SK-N-SH (cell line): Measurements from ENCODE around the gene CCDC91. TPM values are rescaled to one million over a fixed set of nuclear protein-coding genes. Genes with fewer than 3 reads are reported as not detected.

Experiments
- CTCF ChIA-PET: fragments of 300-600, 350-600 bp; formaldehyde crosslinking; extraction: SDS; loops from one replicate; lab custom pipeline; 2021; lab: Yijun Ruan, JAX
- POLR2A ChIA-PET: fragments of 350-600 bp; sonication (Branson Sonifier 250); formaldehyde crosslinking; extraction: SDS; loops from one replicate; lab custom pipeline; 2020; ENCODE audit warnings: antibody characterized with exemption, inconsistent platforms; lab: Yijun Ruan, JAX
- DNase-seq: peaks from one replicate; pipeline ENCODE4 v3.0.0; 2012
- H2AFZ ChIP-seq: fragments of 200-600 bp; sonication (generic); 2 replicates; pipeline ENCODE4 v1.8.1; 2016; ENCODE audit warnings: antibody characterized with exemption, mild to moderate bottlenecking, low read depth
- H3F3A ChIP-seq: fragments of 200-600 bp; sonication (generic); replicated peaks from 2 replicates; pipeline ENCODE3; 2016; ENCODE audit warnings: antibody characterized with exemption, mild to moderate bottlenecking; ENCODE audit not compliant: insufficient read depth
- H3K27ac ChIP-seq, 2 experiments: fragments of 200-500 bp in 1 of 2; fragments of 200-600 bp in 1 of 2; sonication (Bioruptor generic) in 1 of 2; sonication (generic), shearing (Covaris generic) in 1 of 2; 2 replicates each; pipeline versions ENCODE4 v1.5.1 to v1.6.1; 2014 to 2016; ENCODE audit warnings: low read depth in 2 of 2, inconsistent platforms in 1 of 2, low read length in 1 of 2, mild to moderate bottlenecking in 1 of 2, mixed read lengths in 1 of 2
- H3K27me3 ChIP-seq: fragments of 200-600 bp; sonication (generic), shearing (Covaris generic); 2 replicates; pipeline ENCODE4 v1.6.1; 2016; ENCODE audit warnings: mixed run types; ENCODE audit not compliant: insufficient read depth
- H3K36me3 ChIP-seq, 2 experiments: fragments of 200-500 bp in 1 of 2; fragments of 200-600 bp in 1 of 2; sonication (Bioruptor generic) in 1 of 2; sonication (generic) in 1 of 2; replicated peaks in 1 of 2; 2 replicates each; pipeline versions ENCODE3 to v1.5.1; 2014 to 2016; ENCODE audit warnings: low read length in 1 of 2, mild to moderate bottlenecking in 1 of 2; ENCODE audit not compliant: insufficient read depth in 2 of 2, control insufficient read depth in 1 of 2
- H3K4me1 ChIP-seq, 2 experiments: fragments of 200-500 bp in 1 of 2; fragments of 200-600 bp in 1 of 2; sonication (Bioruptor generic) in 1 of 2; sonication (generic), shearing (Covaris generic) in 1 of 2; 2 replicates each; pipeline versions ENCODE4 v1.5.1 to v1.6.1; 2014 to 2016; ENCODE audit warnings: low read depth in 1 of 2, low read length in 1 of 2, mixed run types in 1 of 2; ENCODE audit not compliant: insufficient read depth in 2 of 2, control insufficient read depth in 1 of 2
- H3K4me2 ChIP-seq: fragments of 200-600 bp; sonication (generic), shearing (Covaris generic); 2 replicates; pipeline ENCODE4 v1.6.1; 2017; ENCODE audit warnings: mixed run types
- H3K4me3 ChIP-seq, 2 experiments: fragments of 200-500 bp in 1 of 2; fragments of 200-600 bp in 1 of 2; sonication (Bioruptor generic) in 1 of 2; sonication (generic), shearing (Covaris generic) in 1 of 2; 2 replicates each; pipeline versions ENCODE4 v1.5.1 to v1.8.1; 2014 to 2016; ENCODE audit warnings: low read depth in 2 of 2, inconsistent platforms in 1 of 2, low read length in 1 of 2, mild to moderate bottlenecking in 1 of 2, mixed read lengths in 1 of 2, moderate library complexity in 1 of 2
- H3K79me2 ChIP-seq: fragments of 200-600 bp; sonication (generic); 2 replicates; pipeline ENCODE4 v1.8.1; 2017; ENCODE audit warnings: mild to moderate bottlenecking; ENCODE audit not compliant: insufficient read depth
- H3K9ac ChIP-seq: fragments of 200-600 bp; sonication (generic); 2 replicates; pipeline ENCODE4 v1.6.1; 2017; ENCODE audit warnings: mixed run types
- H3K9me2 ChIP-seq: fragments of 200-600 bp; sonication (generic); 2 replicates; pipeline ENCODE4 v1.6.1; 2017; ENCODE audit warnings: mixed run types
- H3K9me3 ChIP-seq: fragments of 200-600 bp; sonication (generic); 2 replicates; pipeline ENCODE4 v1.6.1; 2017; ENCODE audit warnings: mixed run types, mild to moderate bottlenecking, moderate library complexity
- H4K20me1 ChIP-seq: fragments of 200-600 bp; sonication (generic); 2 replicates; pipeline ENCODE4 v1.6.1; 2017; ENCODE audit warnings: mild to moderate bottlenecking, mixed run types; ENCODE audit not compliant: insufficient read depth
- ELF1 ChIP-seq: IDR thresholded peaks from 2 replicates; pipeline ENCODE4 v1.4.0; 2012
- EP300 ChIP-seq, 2 experiments: IDR thresholded peaks; 2 replicates each; pipeline versions ENCODE4 v1.4.0 to v1.6.1; 2012; ENCODE audit warnings: borderline replicate concordance in 1 of 2, low read depth in 1 of 2, low read length in 1 of 2
- FOSL2 ChIP-seq: IDR thresholded peaks from 2 replicates; pipeline ENCODE4 v1.4.0; 2012; ENCODE audit warnings: low read depth, mild to moderate bottlenecking, moderate library complexity, borderline replicate concordance
- JUND ChIP-seq: IDR thresholded peaks from 2 replicates; pipeline ENCODE4 v1.4.0; 2012
- NFIC ChIP-seq: IDR thresholded peaks from 2 replicates; pipeline ENCODE4 v1.4.0; 2012; ENCODE audit warnings: borderline replicate concordance
- NRF1 ChIP-seq: IDR thresholded peaks from 2 replicates; pipeline ENCODE4 v1.6.1; 2012; ENCODE audit warnings: low read depth, mild to moderate bottlenecking, low read length
- RAD21 ChIP-seq: IDR thresholded peaks from 2 replicates; pipeline ENCODE4 v1.6.1; 2012; ENCODE audit warnings: mild to moderate bottlenecking, low read length
- RCOR1 ChIP-seq: fragments of 150-350 bp; IDR thresholded peaks from 2 replicates; pipeline ENCODE4 v1.6.1; 2017; ENCODE audit warnings: antibody characterized with exemption, low read length
- TAF1 ChIP-seq: IDR thresholded peaks from 2 replicates; pipeline ENCODE4 v1.6.1; 2012; ENCODE audit warnings: low read depth, mild to moderate bottlenecking, low read length, moderate library complexity, borderline replicate concordance
- WGBS: methylation state at CpG from one replicate; pipeline ENCODE4 v1.1.6; 2017; ENCODE audit warnings: low lambda C conversion rate; 5-methylcytosine and 5-hydroxymethylcytosine counted together
- polyA plus RNA-seq, 3 experiments: library from polyadenylated mRNA; depleted of rRNA; stranded (reverse); fragments of >200 nt; gene quantifications; 2 replicates each; pipeline ENCODE4 v1.2.3, GENCODE V29; 2012
- TF ChIP-seq, protein P1 (sequence below): fragments of 150-350 bp; IDR thresholded peaks from 2 replicates; pipeline ENCODE4 v1.6.1; 2017; ENCODE audit warnings: antibody characterized with exemption, low read length, low read depth, borderline replicate concordance
- TF ChIP-seq, protein P2 (sequence below): IDR thresholded peaks from 2 replicates; pipeline ENCODE4; 2012

CCDC91 gene
- polyA plus RNA-seq, 1 of the 3 experiments (the other 2 are of a cell fraction) = 13.0 TPM

DNA sequence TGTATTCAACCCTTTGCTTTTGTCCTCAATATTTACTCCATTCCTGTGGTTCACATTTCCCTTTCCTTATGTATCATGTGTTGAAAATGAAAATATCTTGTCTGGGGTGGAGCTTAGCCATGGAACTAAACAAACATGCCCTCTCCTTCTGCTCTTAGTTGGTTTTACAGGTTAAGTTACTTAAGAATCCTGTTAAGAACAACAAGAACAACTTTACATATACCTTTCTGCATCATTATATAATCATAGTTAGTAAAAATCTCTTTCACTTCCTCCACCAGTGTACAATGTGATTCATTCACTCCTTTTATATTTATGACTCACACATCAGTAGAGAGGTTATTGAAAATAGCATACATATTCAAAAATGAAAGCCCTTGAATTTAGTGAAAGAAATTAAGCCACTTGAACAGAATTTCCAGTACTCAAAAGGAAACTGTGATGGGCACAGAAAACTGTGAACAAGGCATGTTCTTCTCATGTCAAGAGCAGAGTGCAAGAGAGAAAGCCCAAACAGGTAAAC is 307.7 kb downstream of the CCDC91 start:
- Histone ChIP-seq H3K4me2 (peak overlapping the region; percentile 52; the same call in 1 of the 2 replicates), H3K79me2 (no peaks in the 10 kb centered on the region), H3K4me3 (no peak overlapping the region), H2AFZ (no peak overlapping the region), H3K27ac (peak overlapping the region in 1 of 2 experiments; percentile 58; a peak in 2 of 4 replicates), H3K9me3 (no peaks in the 10 kb centered on the region), H3K9me2 (no peaks in the 10 kb centered on the region), H3F3A (peaks cover 13% of the 10 kb centered on the region), H4K20me1 (no peaks in the 10 kb centered on the region), H3K27me3 (no peaks in the 10 kb centered on the region), H3K4me1 (no peaks in the 10 kb centered on the region; a peak in 1 of 4 replicates), H3K9ac (no peak overlapping the region), H3K36me3 (peaks cover 6% of the 10 kb centered on the region in 2 experiments)
- POLR2A ChIA-PET = no interaction called here
- CTCF ChIA-PET = no interaction called here
- TF ChIP-seq FOSL2 (peak; percentile 75; the same call in 1 of the 2 replicates), RCOR1 (no peak), JUND (peak; percentile 29; the same call in 1 of the 2 replicates)
- no peak for DNase-seq

DNA sequence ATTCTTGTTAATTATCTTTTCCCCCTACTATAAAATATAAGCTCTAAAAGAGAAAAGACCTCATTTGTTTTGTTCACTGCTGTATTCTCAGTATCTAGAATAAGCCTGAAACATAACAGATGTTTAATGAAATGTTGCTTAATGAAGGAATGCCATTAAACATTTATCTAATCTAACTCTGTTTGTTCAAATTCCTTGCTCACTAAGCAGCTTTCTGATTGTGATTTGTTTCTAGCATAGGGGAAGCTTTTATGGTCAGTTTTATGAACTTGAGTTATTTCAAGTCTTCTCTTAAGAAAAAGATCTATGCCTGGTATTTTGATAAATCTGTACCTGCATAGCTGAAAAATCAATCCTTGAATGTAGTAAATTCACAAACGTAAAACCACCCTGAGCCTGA is 308.6 kb downstream of the CCDC91 start:
- H3K4me2 ChIP-seq = no peak overlapping the region
- peaks cover 2 to 6% of the 10 kb centered on the region in 2 experiments for H3K36me3 ChIP-seq
- no peaks in the 10 kb centered on the region; a peak in 1 of 4 replicates for H3K4me1 ChIP-seq
- no peaks in the 10 kb centered on the region for H3K27me3 ChIP-seq
- CTCF ChIA-PET = no interaction called here
- 88% methylated on average over 1 of the region's 1 CpG for WGBS
- no peaks in the 10 kb centered on the region for H3K9me2 ChIP-seq
- H4K20me1 ChIP-seq = no peaks in the 10 kb centered on the region
- no peak overlapping the region for H3K4me3 ChIP-seq
- H3K9ac ChIP-seq = no peak overlapping the region
- no peak overlapping the region for H2AFZ ChIP-seq
- no peak for DNase-seq
- no peak for TF ChIP-seq ELF1
- no peak for TF ChIP-seq JUND
- no peak for TF ChIP-seq RAD21
- TF ChIP-seq, protein P1, sequence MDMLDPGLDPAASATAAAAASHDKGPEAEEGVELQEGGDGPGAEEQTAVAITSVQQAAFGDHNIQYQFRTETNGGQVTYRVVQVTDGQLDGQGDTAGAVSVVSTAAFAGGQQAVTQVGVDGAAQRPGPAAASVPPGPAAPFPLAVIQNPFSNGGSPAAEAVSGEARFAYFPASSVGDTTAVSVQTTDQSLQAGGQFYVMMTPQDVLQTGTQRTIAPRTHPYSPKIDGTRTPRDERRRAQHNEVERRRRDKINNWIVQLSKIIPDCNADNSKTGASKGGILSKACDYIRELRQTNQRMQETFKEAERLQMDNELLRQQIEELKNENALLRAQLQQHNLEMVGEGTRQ = no peak
- TF ChIP-seq NFIC = no peak
- TF ChIP-seq TAF1 = no peak
- TF ChIP-seq EP300 (IDR thresholded peaks at IDR 0.05; ENCODE audit: borderline replicate concordance in 1 of 2, low read depth in 1 of 2, low read length in 1 of 2) = no peak
- no peak for TF ChIP-seq NRF1
- TF ChIP-seq, protein P2, sequence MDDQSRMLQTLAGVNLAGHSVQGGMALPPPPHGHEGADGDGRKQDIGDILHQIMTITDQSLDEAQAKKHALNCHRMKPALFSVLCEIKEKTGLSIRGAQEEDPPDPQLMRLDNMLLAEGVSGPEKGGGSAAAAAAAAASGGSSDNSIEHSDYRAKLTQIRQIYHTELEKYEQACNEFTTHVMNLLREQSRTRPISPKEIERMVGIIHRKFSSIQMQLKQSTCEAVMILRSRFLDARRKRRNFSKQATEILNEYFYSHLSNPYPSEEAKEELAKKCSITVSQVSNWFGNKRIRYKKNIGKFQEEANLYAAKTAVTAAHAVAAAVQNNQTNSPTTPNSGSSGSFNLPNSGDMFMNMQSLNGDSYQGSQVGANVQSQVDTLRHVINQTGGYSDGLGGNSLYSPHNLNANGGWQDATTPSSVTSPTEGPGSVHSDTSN = no peak
- TF ChIP-seq, all 33 proteins: peak for 0
- no peak overlapping the region for H3K27ac ChIP-seq
- no peaks in the 10 kb centered on the region for H3K9me3 ChIP-seq
- H3K79me2 ChIP-seq = no peaks in the 10 kb centered on the region
- peaks cover 13% of the 10 kb centered on the region for H3F3A ChIP-seq
- POLR2A ChIA-PET = no interaction called here
